GM12874 (cell line): ENCODE data around the gene AK8.

Source experiments
- CTCF ChIP-seq: IDR thresholded peaks from 2 replicates; pipeline ENCODE4 v1.5.1; 2011; ENCODE audit warnings: low read depth, mild to moderate bottlenecking, control low read depth, low read length, moderate library complexity; ENCODE audit not compliant: insufficient read depth

AK8 gene

GRCh38 chr9:132761602-132762001 lies 116.5 kb downstream of the AK8 start:
- TF ChIP-seq CTCF: no peak

DNA sequence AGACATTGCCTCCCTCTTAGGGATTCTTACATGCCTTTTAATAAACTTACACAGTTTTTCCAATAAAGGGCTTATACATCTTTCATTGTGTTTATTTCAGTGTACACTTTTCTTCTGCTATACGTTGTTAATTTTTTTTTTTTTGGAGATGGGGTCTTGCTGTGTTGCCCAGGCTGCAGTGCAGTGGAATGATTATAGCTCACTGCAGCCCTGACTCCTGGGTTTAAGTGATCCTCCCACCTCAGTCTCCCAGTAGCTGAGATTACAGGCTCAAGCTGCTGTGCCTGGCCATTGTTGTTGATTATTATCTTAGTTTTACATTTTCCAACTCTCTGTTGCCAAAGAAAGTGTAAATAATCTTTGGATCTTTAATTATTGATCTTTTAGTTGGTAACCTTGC lies 118.0 kb downstream of the AK8 start:
- no peak for TF ChIP-seq CTCF

DNA sequence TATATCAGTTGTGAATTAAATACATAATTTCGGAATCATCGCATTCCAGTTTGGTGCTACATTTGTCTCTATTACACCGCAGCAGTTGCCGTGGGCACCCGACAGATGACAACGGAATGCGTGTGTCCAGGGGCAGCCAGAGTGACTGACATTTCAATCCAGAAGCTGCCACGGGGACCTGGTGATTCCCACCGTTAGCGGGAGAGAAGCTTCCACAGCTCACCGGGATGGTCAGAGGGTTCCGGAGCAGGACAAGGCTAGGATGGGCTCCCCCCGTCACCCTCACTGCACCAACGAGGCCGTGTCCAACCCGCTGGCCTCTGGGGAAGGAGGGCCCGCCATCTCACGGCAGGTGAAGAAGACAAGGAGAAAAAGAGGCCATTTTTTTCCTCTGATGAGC lies 121.1 kb downstream of the AK8 start:
- no peak for TF ChIP-seq CTCF

DNA sequence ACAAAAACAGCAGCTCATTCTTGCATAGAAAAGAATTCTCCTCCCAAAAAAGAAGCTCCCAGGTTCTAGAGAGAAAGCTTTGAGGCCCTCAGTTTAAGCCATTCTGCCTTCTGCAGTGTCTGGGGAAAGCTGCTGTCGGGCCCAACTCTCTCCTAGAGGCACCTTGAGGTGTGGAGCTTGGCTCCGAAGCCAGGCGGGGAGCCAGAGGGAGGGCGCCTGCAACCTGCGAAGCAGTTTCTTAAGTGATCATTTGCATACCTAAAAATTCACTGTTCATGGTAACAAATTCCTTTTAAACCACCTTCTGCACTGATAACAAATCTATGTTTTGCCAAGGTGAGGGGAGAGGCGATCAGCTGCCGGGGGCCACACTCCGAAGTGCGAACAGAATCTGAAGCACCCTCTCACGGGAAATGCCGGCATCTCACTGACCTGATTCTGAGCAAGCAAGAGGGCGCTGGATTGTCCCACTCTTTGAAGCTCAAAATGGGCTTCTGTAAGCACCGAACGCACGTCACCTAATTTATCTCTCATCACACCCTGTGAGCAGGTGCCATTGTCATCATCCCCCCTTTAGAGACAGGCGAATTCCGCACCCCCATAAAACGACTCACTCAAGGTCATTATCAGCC lies 121.8 kb downstream of the AK8 start:
- no peak for TF ChIP-seq CTCF

GRCh38 chr9:132755096-132755495 lies 123.0 kb downstream of the AK8 start:
- TF ChIP-seq CTCF: no peak

- TF ChIP-seq CTCF: no peak
Observed at GRCh38 chr9:132754236-132754635, 123.8 kb downstream of the AK8 start.

DNA sequence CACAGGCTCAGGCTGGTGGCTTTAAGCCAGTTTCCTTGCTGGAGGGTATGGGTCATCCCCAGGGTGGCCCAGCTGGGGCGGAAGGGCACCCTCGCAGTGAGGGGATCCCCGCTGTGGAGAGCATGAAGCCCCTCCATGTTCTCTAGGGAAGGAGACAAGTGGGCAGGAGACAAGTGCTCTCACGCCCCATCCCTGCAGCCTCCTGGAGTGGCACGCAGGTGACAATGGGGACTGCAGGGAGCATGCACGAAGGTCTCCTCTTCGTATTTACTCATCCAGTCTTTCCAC lies 124.5 kb downstream of the AK8 start:
- TF ChIP-seq CTCF: no peak

DNA sequence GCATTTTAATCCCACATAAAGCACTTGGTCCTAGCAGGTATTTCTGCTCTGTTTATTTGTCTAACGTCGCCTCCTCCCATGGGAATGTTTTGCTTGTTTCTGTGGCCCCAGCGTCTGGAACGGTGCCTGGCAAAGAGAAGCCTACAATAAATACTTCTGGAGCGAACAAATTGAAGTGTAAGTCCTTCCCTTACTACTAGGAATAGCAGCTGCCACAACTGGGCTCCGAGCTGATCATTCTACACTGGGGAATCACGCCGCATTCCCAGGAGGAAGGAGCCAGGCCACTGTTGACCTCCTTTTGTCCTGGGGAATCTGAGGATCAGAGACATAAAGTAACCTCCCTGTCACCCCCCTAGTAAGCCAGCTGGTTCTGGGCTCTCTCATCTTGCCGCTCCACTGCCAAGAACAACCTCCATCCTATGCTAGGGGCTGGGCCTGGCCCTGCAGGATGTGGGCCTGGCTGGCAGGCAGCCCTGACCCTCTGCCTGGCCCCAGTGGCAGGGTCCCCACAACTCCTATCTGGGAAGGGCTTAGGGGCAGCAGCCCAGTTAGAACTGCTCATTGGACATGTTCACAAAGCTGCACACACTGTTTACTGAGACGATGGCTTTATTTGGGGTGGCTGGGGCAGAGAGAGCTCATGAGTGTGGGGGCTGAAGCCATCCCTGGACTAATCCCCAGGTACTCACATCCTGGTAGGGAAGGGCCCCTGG lies 125.0 kb downstream of the AK8 start:
- no peak for TF ChIP-seq CTCF
